HCT116 (cell line): Measurements from ENCODE around the gene YY1. TPM values are rescaled to one million over a fixed set of nuclear protein-coding genes. Genes with fewer than 3 reads are reported as not detected.

Experiments
- ATAC-seq: fragments of 200-7000 bp; cut with Tn5 transposase; 2 replicates; pipeline ENCODE4 v1.9.1; 2020; ENCODE audit warnings: mild to moderate bottlenecking, moderate library complexity
- BruUV-seq: library from RNA; stranded (reverse); fragments of 400-500 nt; replicated peaks from 2 replicates; lab custom pipeline; 2021; lab: Mats Ljungman, UMichigan
- CTCF ChIA-PET: fragments of 300-600 bp; sonication (Branson Sonifier 250); formaldehyde crosslinking; loops from one replicate; lab custom pipeline; 2021; ENCODE audit warnings: antibody characterized with exemption; lab: Charles Lee
- POLR2A ChIA-PET: fragments of 300-600, 350-600 bp; sonication (Branson Sonifier 250); formaldehyde crosslinking; loops from one replicate; lab custom pipeline; 2021; ENCODE audit warnings: antibody characterized with exemption; lab: Charles Lee
- RAD21 ChIA-PET, 2 experiments: fragments of 300-600 bp; sonication (Branson Sonifier 250); formaldehyde crosslinking; loops; one replicate each; lab custom pipeline; 2023; ENCODE audit warnings: low total read pairs in 2 of 2; ENCODE audit not compliant: uncharacterized antibody in 2 of 2, unreplicated experiment in 2 of 2, low non-redundant PET in 1 of 2; lab: Charles Lee
- DNase-seq: peaks from one replicate; pipeline ENCODE4 v3.0.0-alpha.2; 2010; ENCODE audit warnings: low read depth, low spot score
- H2AFZ ChIP-seq: fragments of 200-600 bp; shearing (Covaris generic), sonication (generic); 2 replicates; pipeline ENCODE4 v1.6.1; 2017; ENCODE audit warnings: low read depth, mixed run types, mixed read lengths, antibody characterized with exemption, low read length; ENCODE audit not compliant: poor library complexity, severe bottlenecking
- H3K27ac ChIP-seq: 2 replicates; pipeline ENCODE4 v1.5.1; 2012; ENCODE audit warnings: low read depth, low read length
- H3K27me3 ChIP-seq: fragments of 200-600 bp; sonication (generic); 2 replicates; pipeline ENCODE4 v1.6.1; 2016; ENCODE audit warnings: mixed run types, low read length, mixed read lengths; ENCODE audit not compliant: insufficient read depth
- H3K36me3 ChIP-seq, 2 experiments: fragments of 200-500 bp in 1 of 2; fragments of 200-600 bp in 1 of 2; sonication (Bioruptor generic) in 1 of 2; sonication (generic) in 1 of 2; 2 replicates each; pipeline versions ENCODE4 v1.5.1 to v1.6.1; 2014 to 2016; ENCODE audit warnings: low read length in 2 of 2, inconsistent platforms in 1 of 2, mixed read lengths in 1 of 2, mixed run types in 1 of 2; ENCODE audit not compliant: insufficient read depth in 2 of 2, control insufficient read depth in 1 of 2
- H3K4me1 ChIP-seq, 2 experiments: fragments of 200-600 bp in 1 of 2; sonication (generic) in 1 of 2; 2 replicates each; pipeline versions ENCODE4 v1.5.1 to v1.6.1; 2012 to 2017; ENCODE audit warnings: low read length in 2 of 2, inconsistent platforms in 1 of 2, mild to moderate bottlenecking in 1 of 2, mixed read lengths in 1 of 2, mixed run types in 1 of 2, moderate library complexity in 1 of 2; ENCODE audit not compliant: insufficient read depth in 2 of 2, control insufficient read depth in 1 of 2
- H3K4me2 ChIP-seq: fragments of 200-600 bp; sonication (generic); 2 replicates; pipeline ENCODE4 v1.6.1; 2017; ENCODE audit warnings: mixed run types, low read length, mixed read lengths
- H3K4me3 ChIP-seq, 2 experiments: fragments of 200-600 bp in 1 of 2; sonication (generic) in 1 of 2; replicated peaks in 1 of 2; 2 replicates each; pipeline ENCODE4 v1.5.1; 2011 to 2016; ENCODE audit warnings: low read length in 2 of 2, control low read depth in 1 of 2, low read depth in 1 of 2, mild to moderate bottlenecking in 1 of 2, mixed read lengths in 1 of 2, mixed run types in 1 of 2
- H3K79me2 ChIP-seq: fragments of 200-600 bp; sonication (generic); 2 replicates; pipeline ENCODE4 v1.6.1; 2017; ENCODE audit warnings: mild to moderate bottlenecking, mixed run types, low read length, moderate library complexity, mixed read lengths; ENCODE audit not compliant: insufficient read depth
- H3K9ac ChIP-seq: fragments of 200-600 bp; sonication (generic); 2 replicates; pipeline ENCODE4 v1.6.1; 2016; ENCODE audit warnings: low read length, mixed read lengths
- H3K9me2 ChIP-seq: fragments of 200-600 bp; sonication (generic), shearing (Covaris generic); 2 replicates; pipeline ENCODE4 v1.6.1; 2017; ENCODE audit warnings: mixed run types, mild to moderate bottlenecking, moderate library complexity; ENCODE audit not compliant: insufficient read depth
- H3K9me3 ChIP-seq, 2 experiments: fragments of 200-500 bp in 1 of 2; fragments of 200-600 bp in 1 of 2; sonication (Bioruptor generic) in 1 of 2; sonication (generic) in 1 of 2; 2 replicates each; pipeline ENCODE4 v1.6.1; 2014 to 2017; ENCODE audit warnings: low read length in 2 of 2, mixed read lengths in 2 of 2, inconsistent platforms in 1 of 2, low read depth in 1 of 2, mild to moderate bottlenecking in 1 of 2, mixed run types in 1 of 2, moderate library complexity in 1 of 2; ENCODE audit not compliant: control insufficient read depth in 1 of 2, insufficient read depth in 1 of 2
- H4K20me1 ChIP-seq: fragments of 200-600 bp; sonication (generic), shearing (Covaris generic); 2 replicates; pipeline ENCODE4 v1.6.1; 2017; ENCODE audit warnings: mixed run types, mild to moderate bottlenecking, moderate library complexity; ENCODE audit not compliant: insufficient read depth
- ATF3 ChIP-seq: IDR thresholded peaks from 2 replicates; pipeline ENCODE4 v1.6.1; 2012
- CBX3 ChIP-seq: IDR thresholded peaks from 2 replicates; pipeline ENCODE4 v1.6.1; 2012; ENCODE audit warnings: low read depth
- CTCF ChIP-seq, 3 experiments: fragments of 200-600 bp in 1 of 3; sonication (generic) in 1 of 3; IDR thresholded peaks in 2 of 3; conservative IDR thresholded peaks in 1 of 3; 2 replicates each; pipeline ENCODE4 v1.5.1; 2012 to 2017; ENCODE audit warnings: low read depth in 2 of 3, low read length in 2 of 3, antibody characterized with exemption in 1 of 3, borderline replicate concordance in 1 of 3, control low read depth in 1 of 3, mild to moderate bottlenecking in 1 of 3, mixed read lengths in 1 of 3, mixed run types in 1 of 3, moderate library complexity in 1 of 3; ENCODE audit not compliant: insufficient read depth in 1 of 3
- EGR1 ChIP-seq: IDR thresholded peaks from 2 replicates; pipeline ENCODE4 v1.6.1; 2012; ENCODE audit warnings: low read depth
- EZH2 ChIP-seq: fragments of 200-600 bp; sonication (generic); IDR thresholded peaks from 2 replicates; pipeline ENCODE4 v1.6.1; 2017; ENCODE audit warnings: antibody characterized with exemption, mixed run types
- EZH2phosphoT487 ChIP-seq: fragments of 200-600 bp; IDR thresholded peaks from 2 replicates; pipeline ENCODE4 v1.6.1; 2018; ENCODE audit warnings: antibody characterized with exemption, borderline replicate concordance
- MAX ChIP-seq: IDR thresholded peaks from 2 replicates; pipeline ENCODE4 v1.6.1; 2012
- POLR2A ChIP-seq: IDR thresholded peaks from 2 replicates; pipeline ENCODE4 v1.7.0; 2011; ENCODE audit warnings: borderline replicate concordance; ENCODE audit not compliant: insufficient read depth, insufficient read length; ENCODE audit errors: extremely low read depth
- POLR2AphosphoS5 ChIP-seq: IDR thresholded peaks from 2 replicates; pipeline ENCODE4 v1.6.1; 2011; ENCODE audit warnings: mild to moderate bottlenecking, low read depth, low read length, moderate library complexity
- SP1 ChIP-seq: IDR thresholded peaks from 2 replicates; pipeline ENCODE4 v1.6.1; 2012; ENCODE audit warnings: low read depth
- SRF ChIP-seq: IDR thresholded peaks from 2 replicates; pipeline ENCODE4 v1.6.1; 2012; ENCODE audit warnings: low read depth
- TCF7L2 ChIP-seq: IDR thresholded peaks from 2 replicates; pipeline ENCODE4 v1.7.0; 2011; ENCODE audit warnings: borderline replicate concordance, inconsistent platforms; ENCODE audit not compliant: insufficient read depth, insufficient read length; ENCODE audit errors: extremely low read depth
- ZBTB33 ChIP-seq: IDR thresholded peaks from 2 replicates; pipeline ENCODE4 v1.6.1; 2011; ENCODE audit warnings: mild to moderate bottlenecking, low read length, moderate library complexity; ENCODE audit not compliant: insufficient replicate concordance; ENCODE audit errors: extremely low read depth
- ZFX ChIP-seq: fragments of 450-650 bp; IDR thresholded peaks from 2 replicates; pipeline ENCODE4 v1.6.1; 2017
- intact Hi-C: fragments of 100-400 bp; cut with micrococcal nuclease; formaldehyde crosslinking; loops from 2 replicates; pipeline ENCODE4 v1.10.0; 2022
- total RNA-seq: library from RNA; stranded (reverse); gene quantifications from one replicate; pipeline ENCODE4 v1.2.1, GENCODE V29; 2021; ENCODE audit not compliant: unreplicated experiment

YY1 gene
- total RNA-seq, 1 experiment from 2014 or later = 111 TPM

GRCh38 chr14:100236881-100237280 is 2.1 kb upstream of the YY1 start:
- Histone ChIP-seq H3K4me3 (peak overlapping the region; percentile 84 to 88), H3K79me2 (peaks cover 85% of the 10 kb centered on the region), H3K36me3 (peaks cover 0 to 8% of the 10 kb centered on the region in 2 experiments; a peak in 1 of 4 replicates), H3K27me3 (no peaks in the 10 kb centered on the region), H3K9me2 (no peaks in the 10 kb centered on the region), H3K27ac (no peak overlapping the region), H3K9ac (peak overlapping the region; percentile 98), H3K4me1 (peaks cover 11 to 24% of the 10 kb centered on the region in 2 experiments), H3K4me2 (peak overlapping the region; percentile 88), H4K20me1 (0 out of 2 replicates have a peak, but pooled peaks cover 5% of the 10 kb centered on the region), H2AFZ (no peak overlapping the region), H3K9me3 (no peaks in the 10 kb centered on the region)
- DNase-seq (no peak), ATAC-seq (no peak)
- ChIA-PET RAD21 (no interaction called here), CTCF (no interaction called here), POLR2A (interaction anchor here (1.1 kb wide), 1 partner anchor 22 kb away, joined by 6 read pairs; no protein-coding TSS in a partner anchor)
- BruUV-seq = no TSS peak
- intact Hi-C loops = no loop called here
- TF ChIP-seq POLR2A (no peak), SRF (no peak), ZBTB33 (no peak), CBX3 (no peak), ZFX (no peak), EZH2phosphoT487 (no peak), ATF3 (no peak), SP1 (no peak), TCF7L2 (no peak), POLR2AphosphoS5 (no peak), MAX (no peak), CTCF (IDR thresholded peaks at IDR 0.05 in 2 of 3, conservative IDR thresholded peaks at IDR 0.05 in 1 of 3; ENCODE audit: borderline replicate concordance in 1 of 3, insufficient read depth in 1 of 3, low read depth in 2 of 3, low read length in 2 of 3) (no peak), EZH2 (no peak), EGR1 (no peak)
